ENCODE measurements around the gene CDH4. TPM values are rescaled to one million over a fixed set of nuclear protein-coding genes. Genes with fewer than 3 reads are reported as not detected.

CDH4 gene
- polyA plus RNA-seq, 1 donor (not counting 4 experiments of a cell fraction or from before 2014, with no cell fraction given), result 2.2 TPM

GRCh38 chr20:61408951-61409740 is 157.1 kb downstream of the CDH4 start:
- Histone ChIP-seq H3K9ac (ENCODE audit: control insufficient read depth, extremely low read depth, insufficient read depth, low read length) (no peak overlapping the region), H3K4me2 (ENCODE audit: control insufficient read depth, extremely low read depth, insufficient read depth, low read depth, low read length) (no peak overlapping the region), H3K4me1 (ENCODE audit: control insufficient read depth, extremely low read depth, insufficient read depth, low read length) (no peaks in the 10 kb centered on the region), H3K9me1 (ENCODE audit: control insufficient read depth, extremely low read depth, insufficient read depth, low read length) (no peaks in the 10 kb centered on the region), H3K79me2 (ENCODE audit: control insufficient read depth, insufficient read depth, low read length) (no peaks in the 10 kb centered on the region), H3K27me3 (ENCODE audit: control insufficient read depth, extremely low read depth, insufficient read depth, low read length) (no peaks in the 10 kb centered on the region), H3K36me3 (ENCODE audit: control insufficient read depth in 2 of 2, extremely low read depth in 1 of 2, insufficient read depth in 2 of 2, low read length in 2 of 2) (peaks cover 0 to 4% of the 10 kb centered on the region in 2 experiments), H4K20me1 (ENCODE audit: control insufficient read depth, extremely low read depth, insufficient read depth, low read length) (peaks cover 9% of the 10 kb centered on the region), H3K27ac (ENCODE audit: control insufficient read depth, insufficient read depth, low read length) (no peak overlapping the region), H3K9me3 (ENCODE audit: control insufficient read depth, low read depth, low read length) (no peaks in the 10 kb centered on the region), H3K4me3 (ENCODE audit: control insufficient read depth in 2 of 3, extremely low read depth in 1 of 3, insufficient read depth in 2 of 3, low read depth in 1 of 3, low read length in 3 of 3) (no peak overlapping the region), H2AFZ (ENCODE audit: control insufficient read depth, low read length) (no peak overlapping the region)
- TF ChIP-seq CTCF (optimal IDR thresholded peaks at IDR 0.05 in 1 of 3, IDR thresholded peaks at IDR 0.05 in 1 of 3, conservative IDR thresholded peaks at IDR 0.05 in 1 of 3; ENCODE audit: extremely low read depth in 1 of 3, insufficient read depth in 2 of 3, low read length in 3 of 3), result no peak
- TF ChIP-seq EZH2 (IDR thresholded peaks at IDR 0.05; ENCODE audit: low read length), result no peak
- DNase-seq (ENCODE audit: low read depth, low spot score) (no peak), FAIRE-seq (no peak)
- dilution Hi-C loops (cut with MboI; ENCODE audit: extremely low pct_ligation_motif_present, low sequenced_read_pairs), result no loop called here

GRCh38 chr20:61411743-61412142 is 159.7 kb downstream of the CDH4 start:
- H3K9me3 ChIP-seq (ENCODE audit: control insufficient read depth, low read depth, low read length), result no peaks in the 10 kb centered on the region
- H3K27me3 ChIP-seq (ENCODE audit: control insufficient read depth, extremely low read depth, insufficient read depth, low read length), result no peaks in the 10 kb centered on the region
- H2AFZ ChIP-seq (ENCODE audit: control insufficient read depth, low read length), result no peak overlapping the region
- TF ChIP-seq EZH2 (IDR thresholded peaks at IDR 0.05; ENCODE audit: low read length), result no peak
- no peak for TF ChIP-seq CTCF (optimal IDR thresholded peaks at IDR 0.05 in 1 of 3, IDR thresholded peaks at IDR 0.05 in 1 of 3, conservative IDR thresholded peaks at IDR 0.05 in 1 of 3; ENCODE audit: extremely low read depth in 1 of 3, insufficient read depth in 2 of 3, low read length in 3 of 3)
- dilution Hi-C loops (cut with MboI; ENCODE audit: extremely low pct_ligation_motif_present, low sequenced_read_pairs), result no loop called here
- peaks cover 0 to 4% of the 10 kb centered on the region in 2 experiments for H3K36me3 ChIP-seq (ENCODE audit: control insufficient read depth in 2 of 2, extremely low read depth in 1 of 2, insufficient read depth in 2 of 2, low read length in 2 of 2)
- no peak overlapping the region for H3K4me3 ChIP-seq (ENCODE audit: control insufficient read depth in 2 of 3, extremely low read depth in 1 of 3, insufficient read depth in 2 of 3, low read depth in 1 of 3, low read length in 3 of 3)
- FAIRE-seq, result no peak
- H4K20me1 ChIP-seq (ENCODE audit: control insufficient read depth, extremely low read depth, insufficient read depth, low read length), result peaks cover 9% of the 10 kb centered on the region
- no peaks in the 10 kb centered on the region for H3K4me1 ChIP-seq (ENCODE audit: control insufficient read depth, extremely low read depth, insufficient read depth, low read length)
- no peak for DNase-seq (ENCODE audit: low read depth, low spot score)
- H3K79me2 ChIP-seq (ENCODE audit: control insufficient read depth, insufficient read depth, low read length), result no peaks in the 10 kb centered on the region
- H3K9me1 ChIP-seq (ENCODE audit: control insufficient read depth, extremely low read depth, insufficient read depth, low read length), result no peaks in the 10 kb centered on the region
- H3K4me2 ChIP-seq (ENCODE audit: control insufficient read depth, extremely low read depth, insufficient read depth, low read depth, low read length), result no peak overlapping the region
- no peak overlapping the region for H3K9ac ChIP-seq (ENCODE audit: control insufficient read depth, extremely low read depth, insufficient read depth, low read length)
- no peak overlapping the region for H3K27ac ChIP-seq (ENCODE audit: control insufficient read depth, insufficient read depth, low read length)

Measured in keratinocyte (primary cell).